A549 (cell line): ENCODE results near the gene NAA50.

ENCODE experiments used
- CEBPB ChIP-seq, 2 experiments: fragments of >200 bp in 1 of 2; sonication (Bioruptor Twin) in 1 of 2; formaldehyde crosslinking in 1 of 2; IDR thresholded peaks; 2 replicates each; pipeline ENCODE4 v1.6.1; 2012 to 2016
- CHD4 ChIP-seq: fragments of 200-600 bp; sonication (generic); IDR thresholded peaks from 2 replicates; pipeline ENCODE4 v1.6.1; 2016; ENCODE audit warnings: antibody characterized with exemption, mild to moderate bottlenecking, borderline replicate concordance
- CTCF ChIP-seq: fragments of >200 bp; sonication (Bioruptor Twin); formaldehyde crosslinking; IDR thresholded peaks from 3 replicates; pipeline ENCODE4 v1.5.1; 2016
- ESRRA ChIP-seq: fragments of 150-350 bp; IDR thresholded peaks from 2 replicates; pipeline ENCODE4 v1.6.1; 2014; ENCODE audit warnings: mild to moderate bottlenecking, low read length, borderline replicate concordance
- HOXA7 ChIP-seq: fragments of 250-450 bp; sonication (Bioruptor Pico); IDR thresholded peaks from 2 replicates; pipeline ENCODE4 v1.5.0; 2020; ENCODE audit warnings: mild to moderate bottlenecking, moderate library complexity
- KDM1A ChIP-seq: fragments of 200-600 bp; sonication (generic); IDR thresholded peaks from 2 replicates; pipeline ENCODE4 v1.6.1; 2016; ENCODE audit warnings: low read depth, mild to moderate bottlenecking
- KDM5A ChIP-seq: fragments of 200-600 bp; sonication (generic); IDR thresholded peaks from 2 replicates; pipeline ENCODE4 v1.6.1; 2016; ENCODE audit warnings: antibody characterized with exemption, mild to moderate bottlenecking
- MAX ChIP-seq: IDR thresholded peaks from 2 replicates; pipeline ENCODE4 v1.6.1; 2012
- POLR2A ChIP-seq: IDR thresholded peaks from 2 replicates; pipeline ENCODE4 v1.6.1; 2012; ENCODE audit warnings: mild to moderate bottlenecking, low read length
- POLR2AphosphoS2 ChIP-seq: conservative IDR thresholded peaks from 2 replicates; pipeline ENCODE4 v1.6.1; 2012; ENCODE audit warnings: low read length, improper control_type of control experiment, inconsistent platforms
- REST ChIP-seq: fragments of 200-600 bp; sonication (generic); IDR thresholded peaks from 2 replicates; pipeline ENCODE4 v1.6.1; 2016; ENCODE audit warnings: antibody characterized with exemption, mild to moderate bottlenecking, moderate library complexity
- RNF2 ChIP-seq: fragments of 200-600 bp; sonication (generic); IDR thresholded peaks from 2 replicates; pipeline ENCODE4 v1.6.1; 2016; ENCODE audit warnings: low read depth, mild to moderate bottlenecking, antibody characterized with exemption, moderate library complexity, borderline replicate concordance

- TF ChIP-seq KDM5A (no peak), POLR2AphosphoS2 (no peak), MAX (no peak), CTCF (no peak), RNF2 (no peak), POLR2A (no peak), REST (no peak), CHD4 (no peak), ESRRA (no peak), HOXA7 (no peak), CEBPB (IDR thresholded peaks at IDR 0.05) (no peak), KDM1A (no peak)
These were observed 18.6 kb upstream of the NAA50 start for GRCh38 chr3:113764698-113765097.
